Activated CD4-positive, alpha-beta T cell treated with anti-CD3 and anti-CD28 coated beads for 4 hours (primary cell): ENCODE measurements around the gene HRG.
A peak's percentile ranks its signal among the peaks of the same experiment; 100 is the strongest.
"Not testable (repeated sequence)": the region's sequence is repeated elsewhere in the genome, so short reads cannot be mapped to it uniquely, and the experiment has no call there.

ENCODE experiments used
- DNase-seq, 2 donors: peaks; one replicate each; pipeline ENCODE4 v3.0.0-alpha.2; 2020

HRG gene, protein sequence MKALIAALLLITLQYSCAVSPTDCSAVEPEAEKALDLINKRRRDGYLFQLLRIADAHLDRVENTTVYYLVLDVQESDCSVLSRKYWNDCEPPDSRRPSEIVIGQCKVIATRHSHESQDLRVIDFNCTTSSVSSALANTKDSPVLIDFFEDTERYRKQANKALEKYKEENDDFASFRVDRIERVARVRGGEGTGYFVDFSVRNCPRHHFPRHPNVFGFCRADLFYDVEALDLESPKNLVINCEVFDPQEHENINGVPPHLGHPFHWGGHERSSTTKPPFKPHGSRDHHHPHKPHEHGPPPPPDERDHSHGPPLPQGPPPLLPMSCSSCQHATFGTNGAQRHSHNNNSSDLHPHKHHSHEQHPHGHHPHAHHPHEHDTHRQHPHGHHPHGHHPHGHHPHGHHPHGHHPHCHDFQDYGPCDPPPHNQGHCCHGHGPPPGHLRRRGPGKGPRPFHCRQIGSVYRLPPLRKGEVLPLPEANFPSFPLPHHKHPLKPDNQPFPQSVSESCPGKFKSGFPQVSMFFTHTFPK

DNA sequence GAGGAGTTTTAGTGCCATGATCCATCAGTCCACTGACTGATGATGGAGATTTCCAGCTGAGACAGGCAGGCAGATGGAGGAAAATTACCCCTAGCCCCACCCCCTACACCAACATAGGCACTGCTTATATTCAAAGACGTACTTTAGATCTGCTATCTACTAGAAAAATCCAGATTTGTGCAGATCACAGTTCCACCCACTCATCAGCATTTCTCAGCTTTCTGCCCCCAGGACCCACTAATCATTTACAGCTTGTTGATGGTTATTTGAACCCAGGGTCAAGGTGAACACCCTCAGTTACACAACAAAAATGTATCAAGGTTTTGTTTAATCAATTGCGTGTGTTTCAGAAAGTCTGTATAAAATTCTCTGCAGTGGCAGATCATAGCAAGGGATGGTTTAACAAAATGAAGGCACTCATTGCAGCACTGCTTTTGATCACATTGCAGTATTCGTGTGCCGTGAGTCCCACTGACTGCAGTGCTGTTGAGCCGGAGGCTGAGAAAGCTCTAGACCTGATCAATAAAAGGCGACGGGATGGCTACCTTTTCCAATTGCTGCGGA lies at the start of gene HRG:
TSS of gene HRG (plus strand) at position 390 of the 564 bp plus-strand sequence. CDS start at position 408, 18 bp downstream.
- no peak for DNase-seq

DNA sequence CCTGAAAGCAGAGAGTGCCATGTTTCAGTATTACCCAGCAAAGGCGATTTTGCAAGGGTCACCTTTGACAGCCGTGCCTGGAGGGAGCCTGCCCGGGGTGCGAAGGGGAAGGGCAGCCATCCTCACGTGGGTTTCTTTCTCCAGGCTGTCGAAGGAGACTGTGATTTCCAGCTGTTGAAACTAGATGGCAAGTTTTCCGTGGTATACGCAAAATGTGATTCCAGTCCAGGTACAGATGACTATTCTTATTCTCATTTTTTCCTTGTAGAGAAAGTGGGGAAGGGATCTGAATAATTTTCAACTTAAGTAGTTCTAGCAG lies 49.6 kb upstream of the HRG start:
- DNase-seq: no peak

DNA sequence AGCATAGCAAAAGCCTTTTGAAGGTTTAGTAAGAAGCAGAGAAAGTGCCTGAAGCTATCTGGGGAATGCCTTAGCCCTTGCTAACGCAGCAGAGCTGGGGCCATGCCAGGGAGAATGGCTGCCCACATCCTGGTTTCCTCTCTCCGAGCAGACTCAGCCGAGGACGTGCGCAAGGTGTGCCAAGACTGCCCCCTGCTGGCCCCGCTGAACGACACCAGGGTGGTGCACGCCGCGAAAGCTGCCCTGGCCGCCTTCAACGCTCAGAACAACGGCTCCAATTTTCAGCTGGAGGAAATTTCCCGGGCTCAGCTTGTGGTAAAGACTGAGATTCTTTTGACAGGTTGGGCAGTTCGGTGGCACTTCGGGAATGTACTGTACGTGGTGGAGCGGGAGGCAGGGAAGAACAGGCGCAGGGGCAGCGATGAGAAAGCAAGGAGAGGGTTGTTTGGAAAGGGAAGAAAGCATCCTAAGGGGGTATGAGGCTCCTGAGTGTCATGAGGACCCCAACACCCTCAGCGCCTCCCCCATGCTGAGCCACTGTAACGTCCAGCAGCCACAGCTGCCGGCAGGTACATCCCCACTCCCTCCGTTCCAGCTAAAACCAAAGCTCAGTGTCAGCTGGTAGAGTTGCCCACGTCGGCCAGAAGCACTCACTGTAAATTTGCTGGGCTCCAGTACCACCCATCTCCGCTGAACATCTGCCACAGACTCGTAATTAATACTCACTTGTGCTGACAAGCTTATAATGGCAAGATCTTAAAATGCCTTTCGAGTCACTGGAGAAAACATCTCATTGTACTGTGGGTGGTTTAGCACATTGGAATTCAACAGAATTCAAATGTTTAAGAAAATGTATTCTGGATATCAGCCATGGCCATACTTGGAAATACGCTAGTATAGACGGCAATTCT lies 48.5 kb upstream of the HRG start:
- peak; percentile 77 to 82 for DNase-seq

DNA sequence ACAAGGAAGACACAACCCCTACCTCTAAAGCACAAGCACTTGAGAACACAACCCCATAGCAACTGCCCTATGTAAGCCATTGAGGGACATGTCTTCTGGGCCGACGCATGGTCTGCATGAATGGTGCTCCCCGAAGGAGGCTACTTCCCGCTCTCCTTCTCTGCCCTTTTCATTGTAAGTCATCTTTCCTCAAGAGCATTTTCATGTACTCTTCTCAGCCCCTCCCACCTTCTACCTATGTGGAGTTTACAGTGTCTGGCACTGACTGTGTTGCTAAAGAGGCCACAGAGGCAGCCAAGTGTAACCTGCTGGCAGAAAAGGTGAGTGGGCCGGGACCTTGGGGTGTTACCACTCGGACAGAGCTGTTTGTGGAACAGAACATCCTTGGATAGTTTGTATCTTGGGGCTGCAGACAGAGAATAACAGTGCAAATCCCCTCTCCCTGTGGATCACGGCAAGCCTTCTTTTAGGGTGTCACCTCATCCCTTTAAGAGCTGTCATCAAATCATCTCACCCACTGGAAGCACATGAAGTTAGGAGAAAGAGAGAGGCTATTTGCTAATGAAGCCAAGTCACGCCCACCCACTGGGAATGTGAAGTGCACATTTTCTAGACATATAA lies 47.4 kb upstream of the HRG start:
- DNase-seq: no peak

DNA sequence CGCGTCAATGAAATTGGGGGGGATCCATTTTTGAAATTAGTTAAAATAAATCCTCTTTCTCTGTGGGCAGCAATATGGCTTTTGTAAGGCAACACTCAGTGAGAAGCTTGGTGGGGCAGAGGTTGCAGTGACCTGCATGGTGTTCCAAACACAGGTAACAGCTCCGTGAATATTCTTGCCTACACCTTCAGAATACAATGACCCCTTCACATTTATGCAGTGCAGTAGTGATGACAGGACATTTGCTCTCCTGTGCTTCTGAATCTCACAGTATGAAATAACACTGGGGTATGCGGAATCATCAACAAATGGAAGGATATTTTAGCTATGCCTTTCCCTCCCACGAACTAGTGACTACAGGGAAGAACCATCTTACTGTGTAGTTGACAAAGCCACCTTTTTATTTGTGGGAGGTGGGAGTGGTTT lies 46.0 kb upstream of the HRG start:
- DNase-seq: no peak

DNA sequence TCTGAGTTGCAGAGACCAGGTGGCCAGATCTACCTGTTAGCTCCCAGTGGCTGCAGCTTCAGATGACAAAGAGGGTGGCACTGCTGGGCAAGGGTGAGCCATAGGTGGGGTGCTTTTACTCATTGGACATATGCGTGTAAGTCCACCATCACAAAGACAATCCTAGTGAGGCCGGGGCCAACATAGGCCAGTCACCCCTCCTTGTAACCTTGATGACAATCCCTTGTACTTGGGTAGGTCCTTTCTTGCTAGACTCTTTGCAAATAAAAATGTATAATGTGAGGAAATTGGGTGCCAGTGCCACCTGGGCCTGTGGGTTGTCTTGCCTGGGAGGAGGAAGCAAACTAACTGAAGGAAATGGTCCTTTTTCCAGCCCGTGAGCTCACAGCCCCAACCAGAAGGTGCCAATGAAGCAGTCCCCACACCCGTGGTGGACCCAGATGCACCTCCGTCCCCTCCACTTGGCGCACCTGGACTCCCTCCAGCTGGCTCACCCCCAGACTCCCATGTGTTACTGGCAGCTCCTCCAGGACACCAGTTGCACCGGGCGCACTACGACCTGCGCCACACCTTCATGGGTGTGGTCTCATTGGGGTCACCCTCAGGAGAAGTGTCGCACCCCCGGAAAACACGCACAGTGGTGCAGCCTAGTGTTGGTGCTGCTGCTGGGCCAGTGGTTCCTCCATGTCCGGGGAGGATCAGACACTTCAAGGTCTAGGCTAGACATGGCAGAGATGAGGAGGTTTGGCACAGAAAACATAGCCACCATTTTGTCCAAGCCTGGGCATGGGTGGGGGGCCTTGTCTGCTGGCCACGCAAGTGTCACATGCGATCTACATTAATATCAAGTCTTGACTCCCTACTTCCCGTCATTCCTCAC lies 45.4 kb upstream of the HRG start:
- no peak for DNase-seq

DNA sequence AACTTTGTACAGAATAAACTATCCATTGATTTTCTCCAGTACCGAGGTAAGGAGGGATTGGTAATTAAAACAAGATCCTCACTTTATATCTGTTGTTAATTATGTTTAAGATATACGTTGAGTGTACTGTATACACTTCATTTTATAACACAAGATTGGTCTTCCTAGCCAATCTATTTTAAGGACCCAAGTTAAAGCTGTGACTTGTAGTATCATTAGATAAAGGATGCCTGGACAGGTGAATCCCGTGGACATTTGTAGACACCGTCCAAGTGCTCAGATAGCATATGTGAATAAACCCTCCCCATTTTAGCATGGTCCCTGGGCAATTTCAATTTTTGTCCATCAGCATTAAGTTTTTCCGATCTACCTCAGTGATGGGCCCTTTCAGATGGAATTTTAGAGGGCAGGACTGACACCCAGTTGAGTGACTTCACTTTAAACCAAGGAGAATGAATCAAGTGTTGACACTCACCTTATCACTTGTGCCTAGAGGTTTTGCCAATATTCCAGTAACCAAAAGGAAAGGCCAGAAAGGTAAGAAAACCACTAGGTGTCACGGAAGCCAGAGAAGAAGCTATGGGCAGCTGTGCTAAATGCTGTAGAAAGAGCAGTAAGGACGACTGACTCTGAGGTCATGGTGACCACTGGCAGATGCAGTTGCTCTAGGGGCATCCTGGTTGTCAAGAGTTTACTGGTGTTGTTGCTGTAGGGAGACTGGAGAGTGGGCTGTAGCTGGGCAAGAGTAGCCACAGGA lies 43.7 kb upstream of the HRG start:
- no peak for DNase-seq

DNA sequence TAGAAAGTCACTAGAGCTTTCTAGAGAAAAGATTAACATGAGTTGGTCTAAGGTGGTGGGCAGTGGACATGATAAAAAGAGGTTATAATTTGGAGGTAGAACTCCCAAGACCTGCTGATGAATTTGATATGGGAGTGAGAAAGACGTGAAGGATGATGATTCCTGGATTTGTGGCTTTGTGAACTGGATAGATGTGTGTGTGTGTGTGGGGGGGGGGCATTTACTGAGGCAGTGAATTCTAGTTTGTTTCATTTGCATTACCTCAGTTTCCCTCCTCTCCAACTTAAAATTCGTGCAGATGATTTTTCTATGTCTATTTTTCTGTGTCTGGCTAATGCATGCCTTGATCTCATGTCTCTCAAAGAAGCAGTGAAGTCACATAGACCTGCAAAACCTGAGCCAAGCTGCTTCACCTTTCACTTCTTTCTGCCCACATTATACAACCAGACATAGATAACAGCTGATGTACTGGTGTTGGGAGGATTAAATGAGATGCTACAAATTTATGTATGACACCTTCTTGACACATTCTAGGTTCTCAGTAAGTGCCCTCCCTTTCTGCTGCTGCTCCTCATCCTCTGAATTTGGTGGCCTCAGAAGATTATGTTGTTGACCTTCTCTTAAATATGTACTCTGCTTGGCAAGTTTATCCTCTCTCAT lies 43.0 kb upstream of the HRG start:
- DNase-seq: no peak

DNA sequence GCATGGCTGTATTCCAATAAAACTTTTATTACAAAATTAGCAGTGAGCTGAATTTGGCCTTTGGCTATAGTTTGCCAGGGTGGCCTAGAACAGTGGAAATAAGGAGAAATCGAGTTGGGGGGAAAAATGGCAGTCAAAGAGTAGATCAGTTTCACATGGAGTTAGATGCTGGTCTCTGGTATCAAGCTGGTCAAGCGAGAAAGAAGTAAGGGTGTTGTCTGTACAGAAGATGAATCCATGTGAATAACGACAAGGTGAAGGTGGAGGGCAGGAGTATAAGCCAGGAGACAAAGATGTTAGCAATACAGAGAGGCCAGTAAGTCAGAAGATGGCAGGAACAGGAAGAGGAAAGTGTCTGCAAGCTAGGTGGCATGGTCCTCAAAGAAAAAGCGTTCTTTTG lies 41.2 kb upstream of the HRG start:
- no peak for DNase-seq

DNA sequence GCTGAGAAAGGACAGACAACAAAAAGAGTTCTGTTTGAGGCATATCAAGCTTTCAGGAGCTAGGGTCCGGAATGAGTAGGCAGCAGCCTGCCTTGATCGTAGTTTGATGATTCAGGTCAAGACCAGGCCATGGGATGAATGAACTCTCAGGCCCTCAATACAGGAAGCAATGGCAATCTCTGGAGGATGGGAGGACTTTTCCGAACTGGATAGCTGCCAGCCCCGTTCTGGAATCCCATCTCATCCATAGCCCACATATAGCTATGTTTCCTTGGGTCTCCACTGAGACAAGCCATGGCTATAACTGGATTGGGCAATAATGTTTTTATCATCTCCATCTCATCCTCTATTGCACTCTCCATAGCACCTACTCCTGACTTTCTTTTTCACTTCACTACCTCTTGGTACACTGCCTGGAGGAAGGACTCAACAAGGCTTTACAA lies 40.2 kb upstream of the HRG start:
- no peak for DNase-seq

DNA sequence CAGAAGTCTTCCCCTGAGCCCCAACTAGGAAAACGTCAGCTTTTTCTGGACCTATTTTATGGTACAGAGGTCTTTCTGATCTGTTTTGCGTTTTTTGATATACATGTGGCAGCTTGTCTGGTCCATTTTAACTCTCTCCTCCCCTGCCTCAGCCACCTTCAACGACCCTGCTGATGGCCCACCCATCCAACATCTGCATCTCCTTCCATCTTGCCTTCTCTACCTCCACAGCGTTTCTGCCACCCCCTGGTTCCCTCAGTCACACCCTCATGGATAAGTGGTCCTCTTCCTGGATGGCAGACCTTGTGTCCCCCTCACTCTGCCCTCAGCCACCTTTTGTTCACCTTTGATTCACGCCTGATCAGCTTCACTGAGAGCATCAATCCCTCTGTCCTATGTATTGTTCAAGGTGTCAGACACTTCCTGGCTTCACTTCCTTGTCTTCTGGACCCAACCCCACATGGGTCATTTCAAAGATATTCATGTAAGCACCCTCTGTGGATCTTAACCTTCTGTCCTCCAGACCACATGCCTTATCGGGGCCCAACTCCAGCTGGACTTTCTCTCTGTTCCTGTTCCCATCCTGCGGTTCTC lies 39.5 kb upstream of the HRG start:
- no peak for DNase-seq

DNA sequence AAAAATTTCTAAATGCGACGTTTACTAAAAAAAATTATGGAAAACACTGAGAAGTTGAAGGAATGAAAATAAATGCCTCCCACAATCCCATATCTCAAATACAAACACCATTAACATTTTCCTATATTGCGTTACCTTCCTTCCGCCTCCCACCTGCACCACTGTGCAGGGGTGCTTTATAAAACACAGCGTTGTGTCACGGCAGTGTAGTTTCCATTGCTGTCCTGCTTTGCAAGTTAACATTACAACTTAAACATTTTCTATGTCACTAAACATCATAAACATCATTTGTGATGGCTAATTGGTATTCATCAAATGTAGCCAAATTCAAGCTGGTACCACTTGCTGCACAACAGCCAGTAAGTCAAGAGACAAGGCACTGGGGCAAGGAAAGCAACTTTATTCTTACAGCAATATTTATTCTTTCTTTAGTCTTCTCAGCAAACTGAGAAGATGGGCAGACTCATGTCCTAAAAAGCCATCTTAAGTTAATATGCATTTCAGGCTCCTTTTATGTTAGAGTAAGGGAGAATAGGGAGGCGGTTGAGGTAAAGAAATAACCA lies 37.9 kb upstream of the HRG start:
- DNase-seq: no peak

DNA sequence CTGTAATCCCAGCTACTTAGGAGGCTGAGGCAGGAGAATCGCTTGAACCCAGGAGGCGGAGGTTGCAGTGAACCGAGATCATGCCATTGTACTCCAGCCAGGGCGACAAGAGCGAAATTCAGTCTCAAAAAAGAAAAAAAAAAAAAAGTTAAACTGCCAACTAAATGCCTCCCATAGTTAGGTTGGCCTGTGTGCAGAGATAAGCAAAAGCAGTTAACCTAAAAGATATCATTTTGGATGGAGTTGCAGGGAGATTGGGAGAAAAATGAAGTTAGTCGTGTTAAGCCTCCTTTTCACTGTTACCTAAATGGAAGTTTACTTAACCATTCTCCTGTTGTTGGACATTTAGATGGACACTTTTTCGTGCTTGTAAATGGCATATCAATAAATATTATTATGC lies 37.1 kb upstream of the HRG start:
- DNase-seq: no peak

DNA sequence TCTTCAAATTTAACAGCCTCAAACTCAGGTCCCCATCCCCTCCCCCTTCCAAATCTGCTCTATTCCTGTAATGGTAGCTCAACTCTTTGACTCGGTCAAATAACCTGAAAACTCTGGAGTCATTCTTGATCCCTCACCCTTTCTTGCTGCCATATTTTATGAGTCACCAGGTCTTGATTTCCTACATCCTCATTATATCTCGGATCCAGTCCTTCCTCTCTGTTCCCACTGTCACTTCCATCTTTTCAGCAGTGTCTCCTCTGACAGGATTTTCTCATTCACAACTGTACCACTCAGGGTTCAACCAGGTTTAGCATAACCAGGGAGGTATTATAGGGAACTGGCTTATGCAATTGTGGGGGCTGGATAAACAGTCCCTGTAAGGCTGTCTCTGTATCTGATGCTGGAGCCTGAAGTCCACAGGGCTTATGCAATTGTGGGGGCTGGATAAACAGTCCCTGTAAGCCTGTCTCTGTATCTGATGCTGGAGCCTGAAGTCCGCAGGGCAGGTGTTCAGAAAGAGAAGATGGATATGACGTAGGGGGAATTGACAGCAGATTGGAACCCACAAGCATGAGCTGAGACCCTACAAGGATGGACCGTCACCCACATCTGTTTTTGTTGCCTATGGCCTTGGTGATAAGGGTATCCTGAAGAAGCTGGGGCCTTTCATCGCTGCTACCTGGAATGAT lies 34.7 kb upstream of the HRG start:
- no peak for DNase-seq

DNA sequence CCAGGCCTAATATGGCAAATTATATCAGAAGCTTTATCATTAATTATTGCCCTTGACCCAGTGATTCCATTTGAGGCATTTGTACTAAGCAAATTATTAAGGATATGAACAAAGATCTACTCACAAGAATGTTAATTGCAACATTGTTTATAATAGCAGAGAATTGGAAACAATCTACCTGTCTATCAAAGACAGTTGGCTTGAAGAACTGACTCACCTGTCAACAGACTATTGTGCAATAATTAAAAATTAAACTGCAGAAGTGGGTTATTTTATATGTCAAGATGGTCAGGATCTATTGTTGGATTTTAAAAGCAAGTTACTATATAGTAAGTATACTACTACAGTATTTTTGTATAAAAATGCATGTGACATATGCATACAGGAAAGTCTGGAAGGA lies 32.3 kb upstream of the HRG start:
- DNase-seq: no peak

DNA sequence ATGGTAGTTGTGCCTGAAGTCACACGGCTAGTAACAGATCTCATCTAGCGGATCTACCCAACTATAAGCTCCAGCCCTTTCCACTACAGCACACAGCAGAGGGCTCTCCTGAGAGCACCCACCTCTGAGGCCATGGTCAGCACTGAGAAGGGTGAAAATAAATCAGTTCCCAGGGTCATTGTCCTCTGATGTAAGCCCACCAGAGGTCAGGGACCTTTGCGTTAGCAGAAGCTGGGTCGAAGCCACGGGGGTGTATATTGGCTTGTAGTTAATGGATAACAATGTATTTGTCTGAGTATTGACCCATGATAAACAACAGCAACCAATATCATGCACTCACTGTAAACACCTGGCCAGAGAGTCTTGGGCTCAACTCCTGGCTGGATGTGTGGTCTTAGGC lies 31.6 kb upstream of the HRG start:
- not testable (repeated sequence) for DNase-seq

DNA sequence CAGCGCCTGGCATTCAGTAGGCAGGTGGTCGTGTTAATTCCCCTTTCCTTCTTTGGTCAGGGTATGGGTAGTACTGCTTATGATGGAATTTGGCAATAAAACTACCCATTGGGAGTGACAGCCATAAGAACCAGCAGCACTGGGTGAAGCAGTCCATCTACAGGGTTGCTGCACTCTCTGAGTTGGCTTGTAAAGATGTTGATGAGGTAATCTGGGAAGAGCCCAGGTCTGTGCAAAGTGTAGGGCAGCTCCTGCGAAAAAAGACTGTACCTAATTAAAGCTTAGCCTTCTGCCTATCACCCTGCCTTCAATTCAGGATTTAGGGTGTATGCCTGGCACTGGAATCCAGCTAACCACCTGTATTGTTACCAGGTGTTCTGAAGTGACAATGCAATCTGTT lies 30.3 kb upstream of the HRG start:
- no peak for DNase-seq

DNA sequence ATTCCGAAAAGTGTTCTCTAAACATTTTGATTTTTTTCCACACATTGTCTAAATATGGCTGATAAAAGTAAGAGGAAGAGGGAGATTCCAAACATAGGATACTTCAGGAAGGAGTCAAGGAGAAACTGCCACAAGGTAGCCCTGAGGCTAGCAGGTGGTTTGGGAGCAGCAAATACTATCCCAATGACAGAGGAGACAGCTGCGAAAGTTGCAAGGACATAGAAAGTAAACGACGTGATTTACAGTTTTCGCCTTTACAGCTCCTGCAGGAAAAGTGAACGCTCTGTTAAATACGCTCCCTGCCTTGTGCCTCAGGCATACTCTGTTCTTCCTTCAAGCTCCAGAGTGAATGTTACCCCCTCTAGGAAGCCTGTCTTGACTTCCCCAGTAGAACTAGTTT lies 29.3 kb upstream of the HRG start:
- DNase-seq: no peak

DNA sequence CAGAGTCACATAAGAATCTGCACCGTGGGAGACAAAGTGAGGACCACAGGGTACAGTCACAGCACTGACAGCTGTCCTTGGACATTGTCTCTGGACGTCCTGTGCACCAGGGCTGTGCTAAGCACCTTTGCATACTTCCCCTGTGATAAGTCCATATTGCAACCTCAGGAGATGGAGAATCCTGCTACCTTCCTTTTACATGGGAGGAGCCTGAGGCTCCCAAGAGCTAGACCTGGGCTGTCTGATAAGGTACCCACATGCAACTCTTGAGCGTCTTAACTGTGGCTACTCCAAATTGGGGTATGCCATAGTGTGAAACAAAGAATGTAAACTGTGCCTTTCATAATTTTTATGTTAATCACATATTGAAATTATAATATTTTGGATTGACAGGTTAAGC lies 28.1 kb upstream of the HRG start:
- DNase-seq: no peak
